Loucy (cell line): Measurements from ENCODE around the gene TMEM255A.

Experiments used
- EZH2phosphoT487 ChIP-seq: fragments of 200-600 bp; IDR thresholded peaks from 2 replicates; pipeline ENCODE4 v1.6.1; 2018; ENCODE audit warnings: antibody characterized with exemption, mild to moderate bottlenecking, moderate library complexity, borderline replicate concordance
- TF ChIP-seq, protein P1 (sequence below): fragments of 200-600 bp; sonication (generic); conservative IDR thresholded peaks from 2 replicates; pipeline ENCODE4 v1.5.1; 2014; ENCODE audit warnings: mild to moderate bottlenecking, antibody characterized with exemption, low read length

DNA sequence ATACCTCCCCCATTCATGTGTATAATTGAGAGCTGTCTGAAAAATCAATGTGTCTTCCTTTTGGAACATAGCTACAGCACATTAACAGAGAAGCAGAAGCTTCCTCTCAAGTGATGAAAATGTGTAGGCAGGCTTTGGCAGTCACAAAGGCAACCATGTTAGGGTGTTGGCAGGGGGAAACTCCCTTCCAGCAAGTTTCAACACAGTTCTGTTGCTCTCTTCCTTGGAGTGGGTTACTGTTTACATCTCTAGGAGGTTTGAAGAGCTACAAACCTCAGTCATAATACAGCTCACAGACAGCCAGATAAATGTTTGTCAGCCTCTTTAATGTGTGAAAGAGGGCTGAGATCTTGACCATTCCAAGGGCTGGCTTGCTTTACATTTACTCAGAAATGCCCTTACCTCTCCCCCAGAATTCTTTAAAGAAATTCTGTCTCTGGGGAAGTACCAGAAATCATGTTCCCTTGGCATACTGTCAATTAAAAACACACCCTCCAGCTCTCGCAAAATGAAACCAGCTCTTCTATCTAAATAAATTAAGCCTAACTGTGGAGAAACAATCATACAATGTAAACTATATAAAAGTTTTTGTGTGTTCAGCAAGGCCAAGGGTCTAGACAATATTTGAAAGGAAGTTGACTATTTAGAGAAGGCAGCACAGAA, 41.8 kb downstream of the TMEM255A start:
- TF ChIP-seq, protein P1, sequence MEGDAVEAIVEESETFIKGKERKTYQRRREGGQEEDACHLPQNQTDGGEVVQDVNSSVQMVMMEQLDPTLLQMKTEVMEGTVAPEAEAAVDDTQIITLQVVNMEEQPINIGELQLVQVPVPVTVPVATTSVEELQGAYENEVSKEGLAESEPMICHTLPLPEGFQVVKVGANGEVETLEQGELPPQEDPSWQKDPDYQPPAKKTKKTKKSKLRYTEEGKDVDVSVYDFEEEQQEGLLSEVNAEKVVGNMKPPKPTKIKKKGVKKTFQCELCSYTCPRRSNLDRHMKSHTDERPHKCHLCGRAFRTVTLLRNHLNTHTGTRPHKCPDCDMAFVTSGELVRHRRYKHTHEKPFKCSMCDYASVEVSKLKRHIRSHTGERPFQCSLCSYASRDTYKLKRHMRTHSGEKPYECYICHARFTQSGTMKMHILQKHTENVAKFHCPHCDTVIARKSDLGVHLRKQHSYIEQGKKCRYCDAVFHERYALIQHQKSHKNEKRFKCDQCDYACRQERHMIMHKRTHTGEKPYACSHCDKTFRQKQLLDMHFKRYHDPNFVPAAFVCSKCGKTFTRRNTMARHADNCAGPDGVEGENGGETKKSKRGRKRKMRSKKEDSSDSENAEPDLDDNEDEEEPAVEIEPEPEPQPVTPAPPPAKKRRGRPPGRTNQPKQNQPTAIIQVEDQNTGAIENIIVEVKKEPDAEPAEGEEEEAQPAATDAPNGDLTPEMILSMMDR = no peak
- no peak for TF ChIP-seq EZH2phosphoT487
